GM12892 (cell line): ENCODE data around the gene ARHGAP26.

ENCODE experiments used
- DNase-seq: peaks from one replicate; pipeline ENCODE4 v3.0.0; 2011; ENCODE audit not compliant: insufficient read length
- FAIRE-seq: peaks from 2 replicates; lab custom pipeline; 2011; peaks lifted over from hg19 to GRCh38; lab: Jason Lieb, UNC
- POLR2A ChIP-seq: IDR thresholded peaks from 2 replicates; pipeline ENCODE4 v1.6.1; 2011; ENCODE audit warnings: low read depth, low read length, control low read depth
- POLR2AphosphoS5 ChIP-seq: IDR thresholded peaks from 2 replicates; pipeline ENCODE4 v1.6.1; 2011; ENCODE audit warnings: low read depth, low read length, control low read depth
- TAF1 ChIP-seq: IDR thresholded peaks from 2 replicates; pipeline ENCODE4 v1.6.1; 2011; ENCODE audit warnings: low read depth, mild to moderate bottlenecking, control low read depth, low read length, borderline replicate concordance

ARHGAP26 gene

DNA sequence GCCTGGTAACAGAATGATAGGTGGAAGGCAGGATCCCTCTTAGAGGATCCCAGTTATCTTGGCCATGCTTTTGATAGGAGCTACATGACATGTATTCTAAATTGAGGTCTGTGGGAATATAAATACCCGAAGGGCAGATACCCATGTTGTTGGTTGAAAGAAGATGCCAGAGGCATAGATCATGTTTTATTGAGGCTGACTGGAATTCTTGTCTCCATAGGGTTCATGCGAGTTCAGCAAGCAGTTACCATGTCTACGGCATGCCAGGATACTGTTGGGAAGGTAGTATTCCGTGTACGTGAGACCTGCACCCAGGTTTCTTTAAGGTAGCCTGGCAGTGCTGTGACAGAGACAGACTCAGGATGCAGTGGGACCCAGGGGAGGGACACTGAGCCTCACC, 402.6 kb downstream of the ARHGAP26 start:
- FAIRE-seq (no peak), DNase-seq (no peak)
- TF ChIP-seq POLR2AphosphoS5 (no peak), POLR2A (no peak), TAF1 (no peak)

DNA sequence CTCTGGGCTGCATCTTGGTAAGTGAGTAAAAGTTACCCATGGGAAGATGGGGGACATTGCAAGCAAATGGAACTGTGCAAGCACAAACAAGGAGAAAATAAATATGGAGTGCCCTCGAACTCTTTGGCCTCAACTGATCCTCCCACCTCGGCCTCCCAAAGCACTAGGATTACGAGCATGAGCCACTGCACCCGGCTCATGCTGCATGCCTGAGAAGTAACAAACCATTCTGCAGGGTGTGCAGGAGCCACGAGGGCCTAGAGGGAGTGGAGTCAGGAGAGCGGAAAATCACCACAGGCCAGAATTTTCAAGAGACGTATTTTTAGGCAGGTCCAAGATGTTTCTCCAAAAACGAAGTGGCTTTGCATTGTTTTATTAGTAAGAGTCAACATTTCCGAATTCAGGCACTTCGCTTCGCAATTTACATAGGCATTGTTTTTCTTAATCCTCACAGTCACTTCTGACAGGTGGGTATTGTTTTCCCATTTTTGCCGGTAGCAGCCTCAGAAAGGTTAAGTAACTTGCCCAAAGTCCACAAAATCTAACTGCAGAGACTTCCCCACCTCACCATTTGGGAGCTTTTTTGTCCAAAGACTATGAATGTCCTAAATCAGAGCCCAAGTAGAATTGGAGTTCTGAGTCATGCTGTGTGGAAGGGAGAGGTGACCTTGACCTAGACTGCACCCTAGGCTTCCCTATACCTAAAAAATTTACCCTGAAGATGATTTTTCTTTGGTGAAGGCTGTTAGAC, 403.1 kb downstream of the ARHGAP26 start:
- TF ChIP-seq POLR2AphosphoS5 (no peak), POLR2A (no peak), TAF1 (no peak)
- DNase-seq = no peak
- FAIRE-seq = no peak

DNA sequence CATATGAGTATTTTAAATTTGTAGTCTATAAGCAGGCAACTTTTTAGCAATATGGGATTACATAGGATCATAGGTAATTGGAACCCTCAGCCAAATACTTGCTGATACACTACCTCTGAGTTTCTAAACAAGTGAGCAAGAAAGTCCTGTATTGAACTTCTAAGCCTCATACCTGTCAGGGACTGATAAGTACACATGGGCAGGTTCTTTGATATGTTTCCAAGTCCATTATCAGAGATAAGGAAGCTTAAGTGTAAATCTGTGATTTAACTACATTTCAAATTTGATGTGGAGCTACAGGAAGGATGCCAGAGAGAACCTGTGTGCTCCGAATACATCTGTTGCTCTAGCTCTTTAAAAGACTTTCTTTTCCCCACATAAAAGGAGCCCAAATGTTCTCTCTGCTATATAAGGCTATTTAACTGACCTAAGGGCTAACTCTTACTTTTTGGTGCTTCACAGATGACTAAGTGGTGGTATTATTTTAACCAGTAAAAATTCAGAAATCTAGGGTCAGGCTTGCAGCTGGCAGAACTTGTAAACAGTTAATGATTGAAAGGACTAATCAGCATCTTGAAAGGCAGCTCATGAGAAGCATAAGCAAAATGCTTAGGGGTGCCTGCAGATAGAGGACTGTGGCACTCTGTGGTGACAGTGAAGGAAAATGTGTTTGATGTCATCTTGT, 404.7 kb downstream of the ARHGAP26 start:
- FAIRE-seq (no peak), DNase-seq (no peak)
- no peak for TF ChIP-seq POLR2AphosphoS5
- TF ChIP-seq TAF1 = no peak
- no peak for TF ChIP-seq POLR2A

DNA sequence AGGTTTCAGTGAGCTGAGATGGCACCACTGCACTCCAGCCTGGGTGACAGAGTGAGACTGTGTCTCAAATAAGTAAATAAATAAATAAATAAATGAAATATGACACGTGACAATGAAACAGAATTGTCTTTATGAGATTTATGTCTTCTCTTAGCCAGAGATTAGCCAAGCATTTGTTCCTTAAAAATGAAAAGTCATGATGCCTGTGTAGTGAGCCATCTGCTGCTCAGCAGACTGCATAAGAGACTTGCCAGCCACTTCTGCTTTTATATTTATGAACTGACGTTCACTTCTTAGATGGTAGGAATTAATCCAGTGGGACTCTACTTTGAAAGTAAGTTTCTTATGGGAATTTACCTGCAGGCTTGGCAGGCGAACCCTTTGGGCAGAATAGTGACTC, 405.9 kb downstream of the ARHGAP26 start:
- DNase-seq = no peak
- FAIRE-seq = no peak
- TF ChIP-seq TAF1 = no peak
- no peak for TF ChIP-seq POLR2AphosphoS5
- no peak for TF ChIP-seq POLR2A

GRCh38 chr5:143177263-143177983, 407.2 kb downstream of the ARHGAP26 start:
- FAIRE-seq (no peak), DNase-seq (no peak)
- TF ChIP-seq TAF1 (no peak), POLR2AphosphoS5 (no peak)

- TF ChIP-seq TAF1 (no peak), POLR2A (no peak), POLR2AphosphoS5 (no peak)
- DNase-seq (no peak), FAIRE-seq (no peak)
Observed at GRCh38 chr5:143179126-143179740, 409.1 kb downstream of the ARHGAP26 start.

- TF ChIP-seq POLR2A = no peak
- TF ChIP-seq TAF1 = no peak
- TF ChIP-seq POLR2AphosphoS5 = no peak
- no peak for FAIRE-seq
- no peak for DNase-seq
Observed at GRCh38 chr5:143180751-143181150, 410.6 kb downstream of the ARHGAP26 start.

DNA sequence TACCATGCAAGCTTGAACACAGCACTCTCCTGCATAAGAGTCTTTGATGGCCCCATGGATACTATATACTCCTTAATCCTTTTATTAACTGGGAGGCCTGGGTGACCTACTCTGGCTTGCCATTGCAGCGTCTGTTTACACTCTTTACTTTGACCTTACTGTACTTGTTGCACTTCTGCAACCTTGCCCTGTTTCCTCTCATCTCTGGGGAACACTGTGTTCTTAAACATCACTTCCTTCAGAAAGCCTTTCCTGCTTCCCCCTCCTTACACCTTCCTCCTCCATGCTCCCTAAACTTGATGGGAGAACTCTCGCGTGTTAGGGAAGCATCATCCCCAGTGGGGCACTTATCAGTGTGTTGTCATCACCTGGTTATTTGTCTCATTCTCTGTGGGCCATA, 411.0 kb downstream of the ARHGAP26 start:
- TF ChIP-seq POLR2AphosphoS5 = no peak
- no peak for TF ChIP-seq TAF1
- no peak for TF ChIP-seq POLR2A
- FAIRE-seq = no peak
- DNase-seq = no peak

DNA sequence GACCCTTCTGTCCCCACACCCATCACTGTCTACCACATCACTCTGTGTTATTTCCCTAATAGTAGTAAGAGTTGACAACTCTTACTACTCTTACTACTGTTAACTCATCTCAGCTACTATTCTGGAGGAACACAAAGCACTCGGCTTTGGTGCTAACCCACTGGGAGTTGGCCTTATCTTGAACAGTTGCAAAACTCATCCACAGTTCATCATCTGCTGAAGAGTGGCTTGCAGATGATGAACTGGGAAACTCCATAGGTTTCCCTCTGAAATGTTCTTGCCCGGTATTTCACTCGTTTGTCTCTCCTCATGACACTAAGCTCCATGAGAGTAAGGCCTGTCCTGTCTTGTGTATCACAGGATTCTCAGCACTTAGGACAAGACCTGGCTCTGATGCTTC, 411.9 kb downstream of the ARHGAP26 start:
- FAIRE-seq = peak; percentile 76
- no peak for TF ChIP-seq TAF1
- no peak for TF ChIP-seq POLR2A
- TF ChIP-seq POLR2AphosphoS5 = no peak; the same call in 1 of the 2 replicates

GRCh38 chr5:143182901-143183820, 413.0 kb downstream of the ARHGAP26 start:
- TF ChIP-seq TAF1 (peak; percentile 77), POLR2A (peak; percentile 80), POLR2AphosphoS5 (peak; percentile 85)
- no peak for DNase-seq
- FAIRE-seq = peak; percentile 98

More for the DNA sequence above, 411.9 kb downstream of the ARHGAP26 start:
- DNase-seq = no peak
